ENCODE results near the gene ITGB4.

The ITGB4 gene

GRCh38 chr17:75731716-75732498, 10.6 kb downstream of the ITGB4 start:
- DNase-seq (ENCODE audit: low read depth in 3 of 3): no peak

GRCh38 chr17:75733471-75733870, 12.2 kb downstream of the ITGB4 start:
- no peak for DNase-seq (ENCODE audit: low read depth in 3 of 3)

GRCh38 chr17:75734674-75735294, 13.5 kb downstream of the ITGB4 start:
- DNase-seq (ENCODE audit: low read depth in 3 of 3): no peak

GRCh38 chr17:75736173-75736835, 15.0 kb downstream of the ITGB4 start:
- no peak for DNase-seq (ENCODE audit: low read depth in 3 of 3)

GRCh38 chr17:75737133-75737962, 16.1 kb downstream of the ITGB4 start:
- no peak for DNase-seq (ENCODE audit: low read depth in 3 of 3)

- DNase-seq (ENCODE audit: low read depth in 3 of 3): no peak
Measured at GRCh38 chr17:75738218-75738802, 17.1 kb downstream of the ITGB4 start.

- no peak for DNase-seq (ENCODE audit: low read depth in 3 of 3)
Measured at GRCh38 chr17:75739174-75739573, 17.9 kb downstream of the ITGB4 start.

GRCh38 chr17:75739801-75740200, 18.5 kb downstream of the ITGB4 start:
- no peak for DNase-seq (ENCODE audit: low read depth in 3 of 3)

GRCh38 chr17:75740215-75740614, 19.0 kb downstream of the ITGB4 start:
- no peak for DNase-seq (ENCODE audit: low read depth in 3 of 3)

- DNase-seq (ENCODE audit: low read depth in 3 of 3): no peak
Measured at GRCh38 chr17:75740631-75741077, 19.4 kb downstream of the ITGB4 start.

- no peak for DNase-seq (ENCODE audit: low read depth in 3 of 3)
Measured at GRCh38 chr17:75742337-75742736, 21.1 kb downstream of the ITGB4 start.

- no peak for DNase-seq (ENCODE audit: low read depth in 3 of 3)
Measured at GRCh38 chr17:75743625-75744206, 22.5 kb downstream of the ITGB4 start.

- DNase-seq (ENCODE audit: low read depth in 3 of 3): no peak
Measured at GRCh38 chr17:75748706-75749105, 27.4 kb downstream of the ITGB4 start.

GRCh38 chr17:75749545-75750389, 28.5 kb downstream of the ITGB4 start:
- DNase-seq (ENCODE audit: low read depth in 3 of 3): peak; percentile 72 to 95 (median 83)

- DNase-seq (ENCODE audit: low read depth in 3 of 3): no peak
Measured at GRCh38 chr17:75750661-75751423, 29.6 kb downstream of the ITGB4 start.

GRCh38 chr17:75751676-75752404, 30.6 kb downstream of the ITGB4 start:
- no peak for DNase-seq (ENCODE audit: low read depth in 3 of 3)

- DNase-seq (ENCODE audit: low read depth in 3 of 3): no peak
Measured at GRCh38 chr17:75752405-75752709, 31.1 kb downstream of the ITGB4 start.

GRCh38 chr17:75752802-75753513, 31.7 kb downstream of the ITGB4 start:
- no peak for DNase-seq (ENCODE audit: low read depth in 3 of 3)
